ENCODE data around the gene NABP2.
"Not testable (repeated sequence)": the region's sequence is repeated elsewhere in the genome, so short reads cannot be mapped to it uniquely, and the experiment has no call there.

NABP2 gene

GRCh38 chr12:56258820-56259183 is 34.7 kb downstream of the NABP2 start:
- Histone ChIP-seq H3K9me3 (no peaks in the 10 kb centered on the region), H3K4me3 (peak overlapping the region; percentile 75), H3K4me1 (peaks cover 13% of the 10 kb centered on the region), H3K36me3 (replicated peaks) (peaks cover 33% of the 10 kb centered on the region), H3K27me3 (ENCODE audit: low read depth) (no peaks in the 10 kb centered on the region)
- in situ Hi-C loops (cut with MboI; ENCODE audit: low sequenced_read_pairs): no loop called here
- DNase-seq (ENCODE audit: low spot score in 2 of 2): no peak

DNA sequence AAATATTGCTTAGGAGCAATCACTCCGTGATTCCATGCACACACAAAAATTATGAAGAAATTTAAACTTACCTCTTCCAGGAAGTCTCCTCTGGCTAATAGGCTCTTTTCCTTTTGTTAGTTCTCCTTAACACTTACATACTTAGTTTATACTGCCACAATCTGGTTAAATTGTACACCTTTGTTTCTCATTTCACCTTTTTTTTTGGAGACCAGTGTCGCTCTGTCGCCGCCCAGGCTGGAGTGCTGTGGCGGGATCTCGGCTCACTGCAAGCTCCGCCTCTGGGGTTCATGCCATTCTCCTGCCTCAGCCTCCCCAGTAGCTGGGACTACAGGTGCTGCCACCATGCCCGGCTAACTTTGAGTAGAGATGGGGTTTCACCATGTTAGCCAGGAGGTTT is 36.2 kb downstream of the NABP2 start:
- Histone ChIP-seq H3K4me3 (no peak overlapping the region), H3K27me3 (ENCODE audit: low read depth) (no peaks in the 10 kb centered on the region), H3K4me1 (peaks cover 13% of the 10 kb centered on the region), H3K36me3 (replicated peaks) (peaks cover 17% of the 10 kb centered on the region), H3K9me3 (no peaks in the 10 kb centered on the region)
- no peak for DNase-seq (ENCODE audit: low spot score in 2 of 2)
- in situ Hi-C loops (cut with MboI; ENCODE audit: low sequenced_read_pairs): no loop called here

- Histone ChIP-seq H3K36me3 (replicated peaks) (peaks cover 12% of the 10 kb centered on the region), H3K9me3 (no peaks in the 10 kb centered on the region), H3K4me3 (no peak overlapping the region), H3K27me3 (ENCODE audit: low read depth) (no peaks in the 10 kb centered on the region), H3K4me1 (peaks cover 13% of the 10 kb centered on the region)
- in situ Hi-C loops (cut with MboI; ENCODE audit: low sequenced_read_pairs): no loop called here
- no peak for DNase-seq (ENCODE audit: low spot score in 2 of 2)
Observed at GRCh38 chr12:56260921-56261320, 36.8 kb downstream of the NABP2 start.

DNA sequence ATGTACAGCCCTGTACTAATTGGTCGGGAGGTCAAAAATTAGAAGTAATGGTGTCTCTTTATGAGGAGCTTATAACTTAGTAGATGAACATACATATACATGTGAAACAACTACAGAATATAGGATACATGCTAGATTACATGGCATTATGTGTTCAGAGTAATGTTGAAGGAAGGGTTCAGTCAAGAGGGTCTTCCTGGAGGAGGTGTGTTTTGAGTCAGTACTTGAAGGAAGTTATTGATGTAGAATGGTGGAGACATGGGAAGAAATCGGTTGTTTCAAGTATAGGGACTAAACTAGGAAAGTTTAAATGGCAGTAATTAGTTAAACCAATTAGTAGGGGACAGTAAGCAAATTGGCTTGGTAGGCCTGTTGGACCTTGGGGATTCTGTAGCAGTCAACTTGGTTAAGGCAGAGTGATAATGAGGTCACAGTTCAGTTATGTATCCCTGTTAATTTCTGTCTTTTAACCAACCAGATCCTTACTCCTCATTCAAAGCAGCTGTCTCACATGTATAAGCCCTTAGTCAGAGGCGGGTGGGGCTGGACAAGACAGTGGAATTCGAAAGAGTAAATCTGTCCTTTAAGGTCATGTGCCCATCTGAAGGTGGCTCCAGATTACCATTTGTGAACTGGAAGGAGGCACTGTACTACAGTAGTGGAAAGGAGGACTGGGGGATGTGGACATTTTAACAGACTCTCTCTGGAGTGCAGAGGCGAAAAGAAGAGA is 37.5 kb downstream of the NABP2 start:
- in situ Hi-C loops (cut with MboI; ENCODE audit: low sequenced_read_pairs): no loop called here
- no peaks in the 10 kb centered on the region for H3K9me3 ChIP-seq
- peaks cover 4% of the 10 kb centered on the region for H3K36me3 ChIP-seq (replicated peaks)
- peaks cover 15% of the 10 kb centered on the region for H3K4me1 ChIP-seq
- H3K27me3 ChIP-seq (ENCODE audit: low read depth): no peaks in the 10 kb centered on the region
- DNase-seq (ENCODE audit: low spot score in 2 of 2): no peak
- H3K4me3 ChIP-seq: no peak overlapping the region

DNA sequence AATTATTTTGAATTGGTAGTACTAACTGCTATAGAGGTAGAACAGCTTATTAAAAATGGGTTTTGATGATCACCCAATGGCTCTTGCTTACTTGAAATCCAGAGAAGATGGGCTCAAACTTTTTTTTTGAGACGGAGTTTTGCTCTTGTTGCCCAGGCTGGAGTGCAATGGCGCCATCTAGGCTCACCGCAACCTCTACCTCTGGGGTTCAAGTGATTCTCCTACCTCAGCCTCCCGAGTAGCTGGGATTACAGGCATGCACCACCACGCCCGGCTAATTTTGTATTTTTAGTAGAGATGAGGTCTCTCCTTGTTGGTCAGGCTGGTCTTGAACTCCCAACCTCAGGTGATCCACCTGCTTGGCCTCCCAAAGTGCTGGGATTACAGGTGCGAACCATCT is 38.8 kb downstream of the NABP2 start:
- DNase-seq (ENCODE audit: low spot score in 2 of 2); in situ Hi-C loops (cut with MboI; ENCODE audit: low sequenced_read_pairs): not testable (repeated sequence)

GRCh38 chr12:56266068-56266692 is 42.0 kb downstream of the NABP2 start:
- DNase-seq (ENCODE audit: low spot score in 2 of 2); in situ Hi-C loops (cut with MboI; ENCODE audit: low sequenced_read_pairs); H3K9me3 ChIP-seq; H3K4me1 ChIP-seq; H3K27me3 ChIP-seq (ENCODE audit: low read depth): not testable (repeated sequence)
- Histone ChIP-seq H3K36me3 (replicated peaks) (peaks cover 22% of the 10 kb centered on the region), H3K4me3 (peak overlapping the region; percentile 82)

More for the DNA sequence above, 38.8 kb downstream of the NABP2 start:
- not testable (repeated sequence) for H3K4me3 ChIP-seq; H3K9me3 ChIP-seq; H3K27me3 ChIP-seq (ENCODE audit: low read depth); H3K4me1 ChIP-seq; H3K36me3 ChIP-seq (replicated peaks)

DNA sequence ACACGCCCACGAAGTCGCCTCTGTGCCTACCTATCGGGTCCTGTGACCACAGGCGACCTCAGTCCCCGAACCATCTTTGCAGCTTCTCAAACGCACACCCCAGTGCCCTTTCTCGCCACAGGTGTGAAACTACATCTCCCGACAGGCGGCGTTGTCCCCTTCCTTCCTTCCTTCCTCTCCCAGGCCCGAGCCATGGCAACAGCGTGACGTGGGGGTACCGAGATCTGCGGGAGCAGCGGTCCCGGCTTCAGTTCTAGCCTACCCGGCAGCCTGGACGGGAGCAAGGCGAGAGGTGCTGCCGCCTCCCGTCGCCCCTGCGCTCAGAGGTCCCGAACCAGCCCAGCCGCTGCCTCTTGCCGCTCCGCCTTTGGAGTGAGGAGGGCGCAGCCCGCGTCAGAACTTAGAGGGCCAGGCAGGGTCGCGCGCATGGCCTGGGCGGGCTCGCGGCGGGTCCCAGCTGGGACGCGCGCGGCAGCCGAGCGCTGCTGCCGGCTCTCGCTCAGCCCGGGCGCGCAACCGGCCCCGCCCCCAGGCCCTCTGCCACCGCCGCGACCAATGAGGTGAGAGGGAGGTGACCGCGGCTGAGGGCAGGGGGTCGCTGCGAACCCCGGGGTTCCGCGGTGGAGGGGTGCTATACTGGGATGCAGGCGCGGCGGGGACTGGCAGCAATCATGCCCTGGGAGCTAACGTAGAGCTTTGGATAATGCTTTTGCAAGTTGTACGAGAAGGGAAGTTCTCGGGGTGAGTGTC is 42.7 kb downstream of the NABP2 start, which contains the start of gene COQ10A:
Gene COQ10A (plus strand): TSS at position 250 of the 750 bp plus-strand sequence. CDS start 177 bp downstream, at position 427.
- peak; percentile 83 to 92 for DNase-seq (ENCODE audit: low spot score in 2 of 2)
- Histone ChIP-seq H3K36me3 (replicated peaks) (peaks cover 29% of the 10 kb centered on the region), H3K27me3 (ENCODE audit: low read depth) (no peaks in the 10 kb centered on the region), H3K4me3 (peak within 1 kb of the TSS; percentile 82), H3K4me1 (peaks cover 4% of the 10 kb centered on the region), H3K9me3 (no peaks in the 10 kb centered on the region)
- in situ Hi-C loops (cut with MboI; ENCODE audit: low sequenced_read_pairs): no loop called here

DNA sequence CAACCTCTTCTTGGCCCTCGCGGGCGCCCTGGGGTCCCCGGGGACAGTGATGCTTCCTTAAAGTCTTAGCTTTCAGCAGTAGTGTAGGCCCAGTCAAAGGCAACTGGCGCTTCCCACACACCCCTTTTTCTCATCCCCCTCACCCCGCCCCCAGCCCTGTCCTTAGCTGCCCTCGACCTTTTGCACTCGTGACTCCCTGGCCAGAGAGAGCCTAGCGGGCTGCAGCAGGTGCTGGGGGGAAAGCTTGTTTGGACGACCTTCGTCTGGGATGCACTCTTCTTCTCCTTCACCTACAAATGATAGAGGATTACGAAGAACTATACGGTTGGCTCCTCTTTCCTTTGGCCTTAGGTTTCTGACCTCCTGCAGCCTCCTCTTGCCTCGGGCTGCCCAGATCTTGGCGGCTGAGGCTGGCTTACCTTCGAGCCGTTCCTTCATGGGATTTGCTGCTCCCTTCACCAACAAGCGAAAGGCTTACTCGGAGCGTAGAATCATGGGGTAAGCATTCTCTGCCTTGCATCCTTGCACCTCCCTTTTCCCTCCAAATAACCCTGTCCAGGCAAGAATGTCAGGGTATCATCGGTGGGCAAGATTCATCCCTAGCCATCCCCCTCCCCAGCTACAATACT is 43.4 kb downstream of the NABP2 start:
- in situ Hi-C loops (cut with MboI; ENCODE audit: low sequenced_read_pairs): no loop called here
- Histone ChIP-seq H3K4me3 (peak overlapping the region; percentile 82), H3K36me3 (replicated peaks) (peaks cover 36% of the 10 kb centered on the region), H3K9me3 (no peaks in the 10 kb centered on the region), H3K27me3 (ENCODE audit: low read depth) (no peaks in the 10 kb centered on the region), H3K4me1 (peaks cover 4% of the 10 kb centered on the region)
- DNase-seq (ENCODE audit: low spot score in 2 of 2): peak in 1 of 2 experiments; percentile 49

DNA sequence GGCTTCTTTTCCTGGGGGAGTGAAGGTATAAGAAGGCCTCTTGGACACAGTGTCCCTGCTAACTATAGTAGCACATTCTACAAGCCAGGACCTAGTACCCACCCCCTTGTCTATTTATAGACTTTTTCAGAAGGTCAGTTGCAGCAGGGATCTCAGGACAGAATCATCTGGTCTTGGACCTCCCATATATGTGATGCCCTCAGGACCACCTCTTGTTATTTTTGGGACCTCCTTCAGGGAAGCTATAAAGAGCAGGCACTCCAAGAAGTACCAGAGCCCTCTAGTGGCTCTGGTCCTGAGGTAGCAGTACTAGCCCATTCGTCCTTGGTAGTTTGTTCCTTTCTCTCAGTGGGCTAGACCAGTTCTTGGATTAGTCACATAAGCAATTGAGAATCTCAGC is 46.9 kb downstream of the NABP2 start:
- no peaks in the 10 kb centered on the region for H3K9me3 ChIP-seq
- H3K4me3 ChIP-seq: no peak overlapping the region
- in situ Hi-C loops (cut with MboI; ENCODE audit: low sequenced_read_pairs): no loop called here
- H3K4me1 ChIP-seq: peaks cover 4% of the 10 kb centered on the region
- DNase-seq (ENCODE audit: low spot score in 2 of 2): no peak
- H3K36me3 ChIP-seq (replicated peaks): peaks cover 69% of the 10 kb centered on the region
- H3K27me3 ChIP-seq (ENCODE audit: low read depth): no peaks in the 10 kb centered on the region

GRCh38 chr12:56272468-56272867 is 48.3 kb downstream of the NABP2 start:
- H3K9me3 ChIP-seq; DNase-seq (ENCODE audit: low spot score in 2 of 2); in situ Hi-C loops (cut with MboI; ENCODE audit: low sequenced_read_pairs); H3K4me1 ChIP-seq; H3K27me3 ChIP-seq (ENCODE audit: low read depth); H3K4me3 ChIP-seq: not testable (repeated sequence)
- H3K36me3 ChIP-seq (replicated peaks): peaks cover 78% of the 10 kb centered on the region

DNA sequence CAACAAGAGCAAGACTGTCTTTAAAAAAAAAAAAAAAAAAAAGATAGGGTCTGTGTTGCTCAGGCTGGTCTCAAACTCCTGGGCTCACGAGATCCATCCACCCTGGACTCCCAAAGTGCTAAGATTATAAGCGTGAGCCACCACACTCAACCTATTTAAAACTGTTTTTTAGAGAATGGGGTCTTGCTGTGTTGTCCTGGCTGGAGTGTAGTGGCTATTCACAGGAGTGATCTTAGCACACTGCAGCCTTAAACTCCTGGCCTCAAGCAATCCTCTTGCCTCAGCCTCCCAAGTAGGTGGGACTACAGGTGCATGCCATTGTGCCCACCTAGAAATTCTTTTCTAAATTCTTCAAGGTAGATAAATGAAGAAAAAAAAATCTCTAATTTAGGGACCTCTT is 50.2 kb downstream of the NABP2 start:
- in situ Hi-C loops (cut with MboI; ENCODE audit: low sequenced_read_pairs): no loop called here
- Histone ChIP-seq H3K27me3 (ENCODE audit: low read depth) (no peaks in the 10 kb centered on the region), H3K36me3 (replicated peaks) (peaks cover 93% of the 10 kb centered on the region), H3K9me3 (no peaks in the 10 kb centered on the region), H3K4me3 (no peak overlapping the region), H3K4me1 (no peaks in the 10 kb centered on the region)
- DNase-seq (ENCODE audit: low spot score in 2 of 2): no peak

- H3K36me3 ChIP-seq (replicated peaks): peaks cover 92% of the 10 kb centered on the region
- H3K9me3 ChIP-seq: no peaks in the 10 kb centered on the region
- H3K4me1 ChIP-seq: no peaks in the 10 kb centered on the region
- no peaks in the 10 kb centered on the region for H3K27me3 ChIP-seq (ENCODE audit: low read depth)
- DNase-seq (ENCODE audit: low spot score in 2 of 2): no peak
- H3K4me3 ChIP-seq: no peak overlapping the region
- in situ Hi-C loops (cut with MboI; ENCODE audit: low sequenced_read_pairs): loop anchor here (25.0 kb wide), 1 partner anchor 333 kb away; no protein-coding TSS in a partner anchor
Observed at GRCh38 chr12:56278905-56279304, 54.8 kb downstream of the NABP2 start.

Measured in HAP-1 (cell line).